Measurements from ENCODE around the gene RASSF9.

Gene RASSF9

DNA sequence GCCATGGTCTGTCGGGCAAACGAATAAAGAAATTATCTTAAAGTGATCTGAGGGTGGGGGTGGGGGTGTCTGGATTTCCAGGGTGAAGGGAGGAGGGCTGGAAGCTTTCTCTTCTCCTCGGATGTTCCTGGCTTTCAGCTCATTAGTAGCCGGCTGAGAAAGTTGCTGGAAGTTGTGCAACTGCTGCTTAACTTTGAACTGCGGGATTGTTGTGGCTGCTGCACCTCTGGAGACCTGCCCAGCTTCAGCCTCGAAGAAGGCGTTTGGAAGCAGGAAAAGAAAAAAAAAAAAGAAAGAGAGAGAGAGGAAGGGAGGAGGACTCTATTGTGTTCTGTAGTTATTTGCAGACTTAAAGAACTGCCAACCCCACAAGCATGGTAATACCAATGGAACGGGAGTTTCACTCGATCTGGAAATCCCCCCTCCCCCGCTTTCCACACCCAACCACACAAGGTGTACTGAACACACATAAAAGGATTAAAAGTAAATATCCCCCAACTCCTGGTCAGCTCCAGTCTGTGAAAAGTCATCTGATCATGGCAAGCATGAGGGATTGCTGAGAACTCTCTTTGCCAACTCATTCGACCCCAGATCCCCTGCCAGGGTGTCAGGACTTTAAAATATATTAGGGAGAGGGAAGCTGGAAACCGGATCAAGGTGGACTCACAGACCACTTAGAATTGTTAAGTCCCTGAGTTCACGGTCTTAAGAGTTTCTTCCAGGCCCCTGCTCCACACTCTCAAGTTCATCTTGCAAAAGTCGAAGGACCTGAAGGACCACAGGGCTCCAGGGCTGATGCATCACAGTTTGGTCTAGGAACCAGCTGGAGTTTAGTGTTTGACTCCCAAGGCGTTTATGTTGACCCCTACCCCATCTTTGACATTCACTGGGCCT is at the start of gene RASSF9:
RASSF9 (minus strand) TSS at position 213 of the 894 bp plus-strand sequence; CDS start at position 5, 208 bp downstream.
- no peak for DNase-seq

DNA sequence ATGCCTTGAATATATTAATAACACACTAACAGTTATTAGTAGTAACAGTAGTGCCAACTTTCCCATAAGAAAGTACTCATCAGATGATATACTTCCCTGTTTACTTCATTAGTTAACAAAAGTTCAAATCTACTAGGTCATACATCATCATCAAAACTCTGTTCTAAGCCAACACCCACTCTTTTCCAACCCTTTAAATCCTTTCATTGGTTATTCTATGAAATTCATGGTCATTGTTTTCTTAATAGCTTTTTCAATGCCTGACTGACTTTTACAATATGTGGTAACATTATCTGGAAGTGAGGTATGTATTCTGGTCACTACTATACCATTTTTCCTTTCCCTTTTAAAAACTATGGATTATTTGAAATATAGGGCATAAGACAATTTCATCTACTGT is 47.6 kb upstream of the RASSF9 start:
- DNase-seq = no peak

DNA sequence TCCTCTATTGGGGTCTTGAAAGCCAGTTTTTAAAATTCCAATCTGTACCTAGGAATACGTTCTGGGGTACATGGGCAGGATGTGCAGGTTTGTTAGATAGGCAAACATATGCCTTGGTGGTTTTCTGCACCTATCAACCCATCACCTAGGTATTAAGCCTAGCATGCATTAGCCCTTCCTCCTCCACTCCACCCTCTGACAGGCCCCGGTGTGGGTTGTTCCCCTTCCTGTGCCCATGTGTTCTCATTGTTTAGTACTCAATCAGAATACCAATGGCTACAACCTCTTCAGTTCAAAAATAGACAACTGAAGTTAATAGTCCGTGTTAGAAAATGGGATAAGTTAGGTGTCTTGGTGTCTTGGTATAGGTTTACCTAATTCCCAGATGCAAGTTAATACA is 41.2 kb upstream of the RASSF9 start:
- DNase-seq = no peak

DNA sequence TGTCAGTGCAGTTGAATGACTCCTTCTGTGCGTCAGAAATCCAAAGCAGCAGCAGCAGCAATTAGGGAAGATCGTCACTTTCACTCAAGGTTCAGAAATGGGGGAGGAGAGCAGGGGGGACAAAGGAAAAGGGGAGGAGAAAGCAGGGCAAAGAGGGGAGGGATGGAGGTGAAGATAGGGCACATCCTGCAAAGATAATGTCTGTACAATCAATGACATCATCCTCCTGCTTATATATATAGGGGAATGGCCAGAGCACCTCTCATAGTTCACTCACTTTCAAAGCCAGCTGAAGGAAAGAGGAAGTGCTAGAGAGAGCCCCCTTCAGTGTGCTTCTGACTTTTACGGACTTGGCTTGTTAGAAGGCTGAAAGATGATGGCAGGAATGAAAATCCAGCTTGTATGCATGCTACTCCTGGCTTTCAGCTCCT is 37.8 kb upstream of the RASSF9 start, which contains the start of gene NTS:
NTS (plus strand) TSS at position 265 of the 431 bp plus-strand sequence; CDS start at position 374, 109 bp downstream.
- DNase-seq = no peak

DNA sequence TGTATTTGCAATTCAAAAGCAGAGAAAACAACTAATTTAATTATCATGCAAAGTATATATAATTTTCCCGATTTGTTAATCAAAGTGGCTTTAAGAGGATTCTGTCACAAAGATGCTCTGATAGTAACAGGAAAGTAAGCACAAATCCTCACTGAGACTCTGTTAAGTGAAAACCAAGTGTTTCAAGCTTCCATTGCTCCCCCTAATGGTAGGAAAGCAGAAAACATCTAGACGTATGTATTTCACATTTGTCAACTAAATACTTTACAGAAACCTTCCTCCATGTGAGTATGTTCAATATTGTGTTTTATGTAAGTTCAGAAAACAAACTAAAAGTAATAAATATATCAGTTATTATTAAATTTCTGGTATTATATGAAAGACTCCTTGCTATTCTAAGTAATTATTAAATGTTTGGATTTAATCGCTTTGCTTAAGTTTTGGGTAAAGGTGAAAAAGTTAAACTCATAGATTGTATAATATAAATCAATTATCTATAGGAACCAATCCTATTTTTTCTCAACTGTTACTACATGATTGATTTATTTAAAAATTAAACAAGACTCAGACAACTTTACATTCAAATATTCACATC is 36.4 kb upstream of the RASSF9 start:
- no peak for DNase-seq

DNA sequence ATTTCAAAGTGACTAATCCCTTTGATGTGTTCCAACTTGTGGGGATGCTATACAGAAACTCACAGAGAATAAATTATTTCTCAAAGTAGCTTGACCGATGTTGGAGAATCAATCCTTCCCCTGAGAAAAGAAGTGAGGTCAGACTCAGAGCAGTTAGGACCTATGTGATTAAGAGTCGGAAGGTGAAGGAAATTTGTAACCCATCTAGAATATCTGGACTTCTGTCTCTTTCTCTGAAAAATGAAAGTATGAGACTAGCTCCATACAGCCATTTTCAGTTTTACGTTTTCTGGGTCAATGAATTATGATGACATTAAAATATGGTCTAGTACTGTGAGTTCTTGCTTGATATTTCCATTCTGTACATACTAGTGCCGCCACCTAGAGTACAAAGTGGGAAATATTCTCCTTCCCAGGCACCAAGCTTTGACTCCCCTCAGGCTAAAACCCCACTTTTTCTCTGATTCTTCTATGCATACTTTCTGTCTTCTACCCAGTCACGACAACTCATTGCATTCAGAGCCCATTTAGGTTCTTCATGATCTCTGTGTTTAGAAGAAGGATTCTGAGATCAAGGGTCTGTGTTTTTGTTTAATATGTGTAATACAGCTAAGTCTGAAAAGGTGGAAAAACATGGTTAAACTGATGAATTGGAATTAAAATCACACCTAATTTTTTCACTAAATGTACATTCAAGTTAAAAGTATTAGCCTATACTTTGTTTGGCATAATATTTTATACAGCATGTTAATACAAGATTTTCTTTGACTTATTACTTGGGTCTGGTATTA is 31.0 kb upstream of the RASSF9 start:
- DNase-seq = no peak

DNA sequence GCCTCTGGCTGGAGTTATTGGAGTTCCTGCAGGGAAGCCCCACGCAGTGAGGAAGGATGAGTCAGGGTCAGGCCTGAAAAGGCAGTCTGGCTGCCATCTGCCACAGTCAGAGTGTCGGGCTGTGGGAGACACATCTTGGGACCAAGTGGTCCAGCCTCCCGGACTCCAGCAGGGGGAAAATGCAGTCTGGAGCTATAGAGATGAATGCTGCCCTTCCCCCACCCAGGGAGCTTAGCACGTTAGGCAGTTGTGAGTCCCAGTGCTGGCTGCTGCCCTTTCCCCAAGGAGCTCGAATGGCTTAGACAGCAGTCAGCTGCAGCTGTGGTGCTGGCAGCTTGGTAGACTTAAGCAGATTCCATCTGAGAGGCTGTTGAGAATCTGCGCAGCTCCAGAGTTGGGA is 29.7 kb upstream of the RASSF9 start:
- DNase-seq = no peak

DNA sequence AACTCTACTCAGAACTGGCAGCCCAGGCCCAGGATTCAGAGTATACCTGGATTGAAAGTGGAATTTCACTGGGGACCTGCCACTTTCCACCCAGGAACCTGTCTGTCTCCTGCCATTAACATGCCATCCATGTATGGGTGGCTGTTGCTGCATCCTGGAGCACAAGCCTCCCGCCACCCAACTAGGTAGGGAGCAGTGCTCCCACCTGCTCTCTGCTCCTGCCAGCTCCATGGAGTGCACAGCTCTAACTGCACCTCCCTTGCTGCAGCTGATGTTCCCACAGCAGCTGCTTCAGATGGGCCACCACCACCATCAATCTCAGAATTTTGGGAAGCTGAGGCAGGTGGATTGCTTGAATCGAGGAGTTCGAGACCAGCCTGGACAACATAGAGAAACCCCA is 20.8 kb upstream of the RASSF9 start:
- DNase-seq = no peak

DNA sequence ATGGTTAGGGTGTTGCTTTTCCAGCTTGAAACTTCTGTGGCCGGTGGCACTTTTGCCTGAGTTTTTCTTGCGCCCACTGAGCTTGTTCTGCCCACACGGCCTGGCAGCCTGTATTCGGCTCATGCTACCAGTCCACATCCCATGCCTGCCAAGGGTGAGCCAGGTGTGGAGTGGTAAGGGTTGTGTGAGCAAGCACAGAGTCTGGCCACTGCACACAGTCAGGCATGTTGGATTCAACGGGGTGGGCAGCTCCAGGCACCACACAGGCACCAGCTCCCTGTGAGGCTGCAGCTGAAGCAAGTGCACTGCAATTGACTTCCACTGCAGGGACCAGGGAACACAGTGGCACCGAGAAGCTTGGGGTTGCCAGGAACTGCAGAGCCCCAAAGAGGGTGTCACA is 19.1 kb upstream of the RASSF9 start:
- DNase-seq = no peak

DNA sequence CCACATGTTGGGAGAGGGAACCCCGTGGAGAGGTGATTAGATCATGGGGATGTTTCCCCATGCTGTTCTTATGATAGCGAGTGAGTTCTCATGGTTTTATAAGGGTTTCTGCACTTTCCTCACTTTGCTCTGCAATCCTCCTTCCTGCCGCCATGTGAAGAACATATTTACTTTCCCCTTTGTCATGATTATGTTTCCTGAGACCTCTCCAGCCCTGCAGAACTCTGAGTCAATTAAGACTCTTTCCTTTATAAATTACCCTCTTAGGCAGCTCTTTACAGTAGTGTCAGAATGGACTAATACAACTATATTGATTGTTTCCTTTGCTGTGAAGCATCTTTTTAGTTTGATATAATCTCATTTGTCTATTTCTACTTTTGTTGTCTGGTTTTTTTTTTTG is 13.1 kb upstream of the RASSF9 start:
- DNase-seq = no peak

DNA sequence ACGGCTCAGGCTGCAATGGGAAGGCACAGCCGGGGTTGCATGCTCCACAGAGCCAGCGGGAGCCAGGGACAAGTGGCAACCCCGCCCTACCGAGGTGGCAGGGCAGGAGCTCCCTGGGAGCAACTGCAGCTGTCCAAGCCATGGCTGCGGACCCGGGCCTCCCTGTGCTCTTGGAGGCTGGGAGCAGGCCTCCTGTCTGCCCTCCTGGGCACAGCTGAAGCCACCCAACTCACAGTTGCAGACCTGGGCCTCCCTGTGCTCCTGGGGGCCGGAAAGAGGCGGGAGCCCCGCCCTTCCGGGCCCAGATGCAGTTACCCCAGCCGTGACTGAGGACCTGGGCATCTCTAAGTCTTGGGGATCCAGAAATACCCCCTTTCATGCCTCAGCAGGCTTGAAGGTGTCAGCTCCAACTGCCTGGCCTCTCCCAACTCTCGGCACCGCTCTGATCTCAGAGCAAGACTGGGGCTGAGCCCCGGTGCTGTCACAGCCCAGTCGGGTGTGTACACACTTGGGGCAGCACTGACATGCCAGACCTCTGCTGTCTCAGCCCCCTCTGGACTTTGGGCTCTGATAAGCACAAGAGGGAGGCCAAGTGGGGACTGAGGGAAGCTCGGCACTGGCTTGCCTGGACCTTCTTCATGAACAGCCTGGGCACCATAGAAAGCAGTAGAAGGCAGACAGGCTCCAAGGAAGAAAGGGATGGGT is 7.5 kb upstream of the RASSF9 start:
- DNase-seq = no peak

DNA sequence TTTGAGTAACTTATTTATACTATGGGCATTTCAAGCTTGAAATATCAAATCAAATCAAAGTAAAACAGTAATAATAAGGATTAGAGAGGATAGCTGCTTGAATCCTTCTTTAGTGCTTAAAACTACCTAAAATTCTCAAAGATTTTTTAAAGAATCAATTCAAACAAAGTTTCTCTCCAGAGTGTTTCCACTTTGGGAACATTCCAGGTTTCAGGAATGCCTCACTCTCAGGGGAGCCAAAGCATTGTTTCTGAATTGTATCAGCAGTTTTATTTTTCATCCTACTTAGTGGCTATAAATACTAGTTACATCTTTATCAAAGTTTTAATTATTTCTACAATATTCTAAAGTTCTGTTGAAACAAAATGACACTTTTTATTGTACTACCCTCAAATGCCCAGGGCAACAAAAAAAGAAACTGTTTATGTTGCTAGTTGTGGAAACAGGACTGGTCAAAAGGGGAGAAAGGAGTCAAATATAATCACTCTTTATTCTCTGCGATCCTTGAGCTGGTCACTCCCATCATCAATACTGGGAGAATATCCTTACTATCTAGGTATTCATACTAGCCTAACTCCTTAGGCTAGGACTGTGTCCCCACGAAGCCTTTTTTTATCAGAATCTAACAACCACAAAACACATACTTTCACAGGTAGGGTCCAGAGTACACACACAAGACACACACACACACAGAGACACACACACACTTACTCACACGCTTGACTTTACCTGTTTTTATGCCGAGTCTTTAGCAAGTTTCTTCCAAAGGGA is 598 bp downstream of the RASSF9 start:
- no peak for DNase-seq

DNA sequence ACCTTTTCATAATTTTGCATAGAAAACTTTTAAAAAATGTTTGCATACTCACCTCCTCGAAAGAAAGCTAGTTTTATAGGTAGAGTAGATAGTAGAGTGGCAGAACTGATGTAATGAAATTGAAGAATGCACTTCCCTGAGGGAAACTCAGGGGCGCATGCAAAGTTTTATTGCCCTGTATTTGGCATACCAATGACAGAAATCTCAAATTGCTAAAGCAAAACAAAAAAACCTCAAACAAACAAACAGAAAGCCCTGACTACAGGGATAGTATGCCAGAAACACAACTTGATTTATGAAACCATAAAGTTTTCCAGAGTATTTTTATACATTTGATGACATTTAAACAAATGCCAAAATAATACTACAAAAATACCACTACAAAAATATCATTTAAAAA is 1.8 kb downstream of the RASSF9 start:
- DNase-seq = no peak

DNA sequence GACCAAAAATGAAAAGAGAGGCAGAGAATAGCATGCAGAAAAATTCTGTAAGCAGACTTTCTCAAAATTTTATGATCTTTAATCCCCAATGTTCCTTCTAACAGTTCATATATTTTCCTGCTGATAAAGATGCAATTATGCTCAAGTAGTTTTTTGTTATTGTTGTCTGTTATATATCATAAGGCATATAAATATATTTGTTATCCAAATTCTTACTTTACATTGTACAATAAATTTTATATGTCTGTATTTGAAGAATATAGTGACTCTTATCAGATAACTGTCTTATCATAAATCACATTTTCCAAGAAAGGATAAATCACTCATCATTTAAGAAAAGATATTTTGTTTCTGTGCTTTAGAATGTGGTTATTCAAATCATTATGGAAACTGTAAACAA is 2.6 kb downstream of the RASSF9 start:
- DNase-seq = no peak

DNA sequence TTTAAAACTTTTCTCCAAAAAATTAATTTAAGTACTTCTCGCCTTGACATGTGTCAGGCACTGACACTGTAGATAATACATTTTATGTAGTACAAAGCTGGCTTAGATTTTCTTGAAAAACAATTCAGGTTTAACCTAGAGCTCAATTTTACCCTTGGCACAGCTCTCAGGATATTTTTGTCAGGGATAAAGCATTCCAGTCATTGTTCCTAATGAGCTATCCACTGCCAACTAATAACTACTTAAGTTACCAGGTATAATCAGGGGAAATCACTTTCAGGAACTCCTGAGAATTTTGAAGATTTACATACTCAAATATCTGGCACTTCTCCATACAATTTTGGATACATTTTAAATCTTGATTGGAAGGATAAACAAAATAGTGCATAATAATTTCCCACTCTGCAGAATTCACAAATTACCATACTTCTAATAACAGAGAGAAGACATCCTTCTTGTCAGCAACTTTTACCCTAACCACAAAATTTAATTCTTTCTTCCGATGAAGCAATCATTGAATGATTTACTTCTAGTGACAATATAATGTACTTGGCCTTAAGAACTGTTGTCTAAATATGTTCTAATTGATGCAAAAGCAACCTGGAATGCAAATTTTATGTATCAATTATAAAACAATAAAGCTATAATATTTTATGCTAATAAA is 4.8 kb downstream of the RASSF9 start:
- no peak for DNase-seq

DNA sequence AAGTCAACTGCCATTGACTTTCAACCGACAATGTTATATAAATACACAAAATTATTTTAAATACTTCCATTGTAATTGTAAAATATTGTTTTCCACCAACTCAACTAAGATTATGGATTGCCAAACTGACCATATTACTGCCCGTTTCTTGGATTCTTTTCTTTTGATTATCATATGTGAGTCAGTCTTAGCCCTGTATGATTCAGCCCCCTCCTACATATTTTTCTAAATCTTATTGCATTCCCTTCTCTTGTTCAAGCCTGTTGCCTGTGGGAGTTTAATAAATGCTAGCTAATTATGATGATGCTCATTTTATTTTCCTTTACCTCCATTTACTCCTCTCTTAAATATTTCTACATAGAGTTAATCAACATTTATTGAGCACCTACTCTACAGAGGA is 6.8 kb downstream of the RASSF9 start:
- DNase-seq = no peak

DNA sequence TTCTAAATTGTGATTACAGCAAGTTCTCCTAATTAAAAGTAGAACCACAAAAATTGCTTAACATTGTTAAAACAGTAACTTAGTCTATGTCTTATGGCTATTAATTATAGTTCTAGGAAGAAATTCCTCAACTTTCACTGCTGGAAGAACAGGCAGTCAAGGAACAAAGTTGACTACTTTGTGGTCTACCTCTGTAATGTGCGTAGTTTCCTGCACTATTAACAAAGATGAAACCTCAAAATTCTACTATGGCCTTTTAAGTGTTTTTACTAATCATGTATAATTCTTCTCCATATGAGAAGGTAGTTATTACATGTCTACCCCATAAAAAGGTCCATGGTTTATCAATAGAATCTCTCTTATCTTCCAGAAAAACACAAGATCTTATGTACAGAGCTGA is 7.6 kb downstream of the RASSF9 start:
- no peak for DNase-seq

DNA sequence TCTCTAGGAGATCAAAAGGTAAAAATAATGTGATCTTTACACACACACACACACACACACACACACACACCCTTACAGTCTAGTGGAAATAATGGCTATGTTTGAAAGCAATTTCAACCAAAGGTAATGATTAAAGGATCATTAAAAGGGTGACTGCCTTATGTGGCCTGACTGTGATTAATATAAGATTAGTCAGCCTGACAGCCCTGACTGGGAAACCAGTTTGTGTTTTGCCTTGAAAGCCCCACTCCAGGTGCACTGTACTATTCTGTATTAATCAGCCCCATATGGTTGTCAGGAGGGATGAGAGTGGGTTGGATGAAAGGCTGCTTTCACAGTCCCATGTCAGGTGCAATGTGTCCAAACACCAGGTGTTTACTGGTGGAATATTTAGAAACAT is 10.5 kb downstream of the RASSF9 start:
- DNase-seq = no peak

DNA sequence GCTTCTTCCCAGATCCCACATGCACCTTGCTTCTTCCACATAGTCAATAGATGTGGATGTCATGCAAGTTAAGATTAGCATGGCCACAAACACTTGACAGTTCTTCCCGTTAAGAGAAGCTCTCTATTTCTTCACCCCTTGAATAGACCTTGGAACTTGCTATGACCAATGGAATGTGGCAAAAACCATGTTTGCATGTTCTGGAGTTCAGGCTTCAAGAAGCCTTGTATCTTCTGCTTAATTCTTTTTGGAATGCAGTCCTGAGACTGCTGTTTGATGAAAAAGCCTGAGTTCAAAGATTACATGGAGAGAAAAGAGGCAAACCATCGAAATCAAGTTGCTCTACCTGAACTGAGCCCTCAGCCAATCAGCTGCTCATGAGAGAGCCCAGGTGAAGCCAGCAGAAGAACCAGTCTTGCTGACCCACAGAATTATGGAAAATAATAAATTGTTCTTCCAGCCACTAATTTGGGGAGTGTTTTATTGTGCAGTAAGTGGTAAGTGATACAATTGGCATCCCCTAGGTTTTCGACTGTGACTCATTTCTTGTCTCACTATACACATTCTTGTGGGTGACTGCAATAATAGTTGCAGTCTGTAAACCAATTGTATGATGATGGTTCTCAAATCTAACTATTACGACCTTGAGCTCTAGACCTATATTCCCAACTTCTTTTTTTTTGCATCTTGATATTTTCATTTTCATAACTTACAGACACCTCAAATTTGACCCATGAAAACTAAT is 12.6 kb downstream of the RASSF9 start:
- no peak for DNase-seq

DNA sequence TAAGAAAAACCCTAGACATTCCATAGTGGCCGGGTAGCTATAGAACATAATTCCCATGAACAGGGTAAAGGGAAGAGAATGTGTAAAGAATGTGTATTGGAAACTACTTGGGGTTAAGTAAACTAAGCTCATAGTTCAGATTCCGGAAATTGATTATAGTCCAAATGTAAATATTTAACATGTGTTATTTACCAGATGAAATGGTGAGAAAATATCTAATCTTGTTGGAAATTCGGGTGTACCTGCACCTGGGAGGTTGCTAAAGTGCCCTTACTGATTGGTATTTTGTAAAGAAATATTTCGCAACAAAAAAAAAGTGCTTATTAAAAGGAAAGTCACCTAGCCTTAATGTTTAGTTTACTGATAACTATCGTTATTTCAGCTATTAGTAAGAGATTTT is 14.4 kb downstream of the RASSF9 start:
- no peak for DNase-seq

DNA sequence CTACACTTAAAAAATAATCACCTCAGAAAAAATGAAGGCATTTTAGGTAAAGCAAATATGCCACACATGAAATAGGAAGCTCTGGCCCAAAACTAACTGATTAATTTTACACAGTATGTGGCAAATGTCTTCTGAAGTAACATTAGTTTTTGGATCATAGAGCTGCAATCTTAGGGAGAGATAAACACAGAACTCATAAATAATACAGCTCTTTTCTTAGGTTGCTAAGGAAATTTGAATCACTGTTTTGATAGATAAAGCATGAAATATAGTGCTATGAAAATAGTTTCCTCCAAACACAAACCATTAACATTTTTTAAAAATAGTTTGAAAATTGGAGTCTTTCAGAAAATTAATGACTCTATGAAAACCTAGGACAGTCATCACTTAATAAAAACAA is 15.0 kb downstream of the RASSF9 start:
- DNase-seq = no peak

Data from activated CD8-positive, alpha-beta memory T cell treated with anti-CD3 and anti-CD28 coated beads for 24 hours (primary cell).